Peyer's patch (tissue), 4 donors: ENCODE data around the gene GABRB1.

Source experiments
- POLR2A ChIP-seq, 2 donors: fragments of 450-650 bp; IDR thresholded peaks; one replicate each; pipeline ENCODE4 v1.5.1; 2017; ENCODE audit warnings: antibody characterized with exemption in 2 of 2, mild to moderate bottlenecking in 2 of 2, moderate library complexity in 2 of 2
- TF ChIP-seq, protein P1 (sequence below), 6 experiments: fragments of 450-650 bp in 4 of 6; fragments of 200-600 bp in 2 of 6; sonication (generic) in 1 of 6; IDR thresholded peaks; one replicate each; pipeline ENCODE4 v1.5.1; 2017 to 2019; ENCODE audit warnings: antibody characterized with exemption in 6 of 6, mild to moderate bottlenecking in 3 of 6, moderate library complexity in 1 of 6

DNA sequence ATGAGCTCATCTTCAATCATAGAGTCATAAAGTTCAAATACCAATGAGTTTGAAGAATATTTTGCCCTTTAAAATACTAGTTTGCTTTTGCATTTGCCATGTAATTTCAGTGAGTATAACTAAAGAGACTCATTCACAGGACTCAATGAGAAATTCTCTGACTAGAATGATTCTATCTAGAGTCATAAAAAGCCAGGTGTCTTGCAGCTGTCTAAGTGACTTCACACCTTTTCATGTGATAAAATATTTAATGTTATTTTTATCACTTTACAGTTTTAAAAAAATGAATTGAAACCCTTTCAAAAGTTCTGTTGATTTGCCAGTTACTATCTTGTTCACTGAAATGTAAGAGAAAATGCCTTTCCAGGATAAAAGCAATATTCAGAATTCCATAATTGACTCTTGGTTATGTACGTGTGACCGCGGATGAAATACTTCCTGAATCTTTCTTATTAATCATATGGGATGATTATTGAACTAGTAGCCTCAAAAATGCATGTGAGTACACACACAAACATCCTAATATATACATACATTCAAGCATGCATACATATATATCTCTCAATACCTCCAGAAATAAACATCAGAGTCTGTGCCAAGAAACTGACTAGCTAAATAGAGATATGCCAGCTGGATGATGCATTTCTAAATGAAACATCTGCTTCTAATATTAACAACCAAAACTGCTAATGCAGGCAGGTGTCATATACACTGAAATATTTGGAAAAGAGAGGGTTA lies 87.0 kb downstream of the GABRB1 start:
- TF ChIP-seq, protein P1, sequence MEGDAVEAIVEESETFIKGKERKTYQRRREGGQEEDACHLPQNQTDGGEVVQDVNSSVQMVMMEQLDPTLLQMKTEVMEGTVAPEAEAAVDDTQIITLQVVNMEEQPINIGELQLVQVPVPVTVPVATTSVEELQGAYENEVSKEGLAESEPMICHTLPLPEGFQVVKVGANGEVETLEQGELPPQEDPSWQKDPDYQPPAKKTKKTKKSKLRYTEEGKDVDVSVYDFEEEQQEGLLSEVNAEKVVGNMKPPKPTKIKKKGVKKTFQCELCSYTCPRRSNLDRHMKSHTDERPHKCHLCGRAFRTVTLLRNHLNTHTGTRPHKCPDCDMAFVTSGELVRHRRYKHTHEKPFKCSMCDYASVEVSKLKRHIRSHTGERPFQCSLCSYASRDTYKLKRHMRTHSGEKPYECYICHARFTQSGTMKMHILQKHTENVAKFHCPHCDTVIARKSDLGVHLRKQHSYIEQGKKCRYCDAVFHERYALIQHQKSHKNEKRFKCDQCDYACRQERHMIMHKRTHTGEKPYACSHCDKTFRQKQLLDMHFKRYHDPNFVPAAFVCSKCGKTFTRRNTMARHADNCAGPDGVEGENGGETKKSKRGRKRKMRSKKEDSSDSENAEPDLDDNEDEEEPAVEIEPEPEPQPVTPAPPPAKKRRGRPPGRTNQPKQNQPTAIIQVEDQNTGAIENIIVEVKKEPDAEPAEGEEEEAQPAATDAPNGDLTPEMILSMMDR (IDR thresholded peaks at IDR 0.05), result no peak
- TF ChIP-seq POLR2A (IDR thresholded peaks at IDR 0.05), result no peak
